ENCODE results near the gene STEAP1.

STEAP1 gene

GRCh38 chr7:90211391-90212148 lies 57.3 kb downstream of the STEAP1 start, which contains the start of gene STEAP2:
TSS of gene STEAP2 (plus strand) at chr7:90211740. CDS start at chr7:90225083, 13,343 bp downstream.
- DNase-seq (ENCODE audit: low read depth in 2 of 2) = no peak

DNA sequence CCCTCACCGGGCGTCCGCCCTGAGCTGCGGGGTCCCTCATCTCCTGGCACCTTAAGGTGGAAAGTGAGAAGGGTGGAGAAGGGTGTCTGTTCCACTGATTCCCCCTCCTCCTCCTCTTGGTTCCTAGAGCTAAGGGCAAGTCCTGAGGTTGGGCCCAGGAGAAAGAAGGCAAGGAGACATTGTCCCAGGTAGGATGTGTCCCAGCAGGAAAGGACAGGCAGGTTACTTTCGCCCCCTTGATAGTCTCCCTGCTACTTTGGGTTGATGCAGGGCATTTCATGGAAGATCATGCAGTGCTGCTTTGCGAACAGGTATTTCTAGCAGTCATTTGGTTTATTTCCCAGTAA lies 57.9 kb downstream of the STEAP1 start:
- DNase-seq (ENCODE audit: low read depth in 2 of 2) = no peak

- no peak for DNase-seq (ENCODE audit: low read depth in 2 of 2)
Measured at GRCh38 chr7:90213521-90213920, 59.3 kb downstream of the STEAP1 start.

All from stimulated activated CD4-positive, alpha-beta T cell treated with anti-CD3 and anti-CD28 coated beads, Interleukin-1b, Interleukin-23, amount 100 ng/mL, for 1 hour (primary cell).